A673 (cell line): ENCODE data around the gene GREB1L. TPM values are rescaled to one million over a fixed set of nuclear protein-coding genes. Genes with fewer than 3 reads are reported as not detected.

Experiments
- BruUV-seq: library from RNA; stranded (reverse); fragments of 400-500 nt; replicated peaks from 2 replicates; lab custom pipeline; 2021; lab: Mats Ljungman, UMichigan
- CTCF ChIA-PET: fragments of 300-600 bp; sonication (Branson Sonifier 250); formaldehyde crosslinking; loops from one replicate; lab custom pipeline; 2022; ENCODE audit warnings: antibody characterized with exemption; lab: Charles Lee
- POLR2A ChIA-PET: fragments of 300-600 bp; sonication (Branson Sonifier 250); formaldehyde crosslinking; loops from one replicate; lab custom pipeline; 2022; ENCODE audit warnings: antibody characterized with exemption; ENCODE audit not compliant: low non-redundant PET; lab: Charles Lee
- DNase-seq: peaks from one replicate; pipeline ENCODE4 v3.0.0-alpha.2; 2015; ENCODE audit warnings: low spot score
- H3K27ac ChIP-seq: fragments of 200-600 bp; sonication (generic); 2 replicates; pipeline ENCODE4 v1.5.1; 2016; ENCODE audit warnings: mixed run types, low read depth, mild to moderate bottlenecking, mixed read lengths, antibody characterized with exemption, low read length; ENCODE audit not compliant: poor library complexity, severe bottlenecking
- H3K27me3 ChIP-seq: fragments of 200-600 bp; sonication (generic); replicated peaks from 2 replicates; pipeline ENCODE4 v1.6.1; 2017; ENCODE audit warnings: mixed run types, low read depth, mild to moderate bottlenecking, mixed read lengths, antibody characterized with exemption, low read length; ENCODE audit not compliant: insufficient read depth, poor library complexity
- H3K36me3 ChIP-seq: fragments of 200-600 bp; sonication (generic); 2 replicates; pipeline ENCODE4 v1.6.1; 2016; ENCODE audit warnings: mixed run types, mild to moderate bottlenecking, mixed read lengths, antibody characterized with exemption, low read length; ENCODE audit not compliant: insufficient read depth, poor library complexity, severe bottlenecking
- H3K4me1 ChIP-seq: fragments of 200-600 bp; sonication (generic); 2 replicates; pipeline ENCODE4 v1.6.1; 2017; ENCODE audit warnings: mixed run types, mild to moderate bottlenecking, mixed read lengths, antibody characterized with exemption, low read length; ENCODE audit not compliant: insufficient read depth, poor library complexity, severe bottlenecking
- H3K4me3 ChIP-seq: fragments of 200-600 bp; sonication (generic); 2 replicates; pipeline ENCODE4 v1.5.1; 2016; ENCODE audit warnings: low read depth, mixed run types, mild to moderate bottlenecking, mixed read lengths, low read length; ENCODE audit not compliant: poor library complexity, severe bottlenecking
- H3K9me3 ChIP-seq: fragments of 200-600 bp; sonication (generic); 2 replicates; pipeline ENCODE4 v1.6.1; 2016; ENCODE audit warnings: mixed run types, low read depth, mild to moderate bottlenecking, mixed read lengths, antibody characterized with exemption, low read length; ENCODE audit not compliant: poor library complexity, severe bottlenecking
- EZH2 ChIP-seq: fragments of 200-600 bp; sonication (generic); IDR thresholded peaks from 2 replicates; pipeline ENCODE4 v1.6.1; 2017; ENCODE audit warnings: borderline replicate concordance, low read depth, mild to moderate bottlenecking, mixed read lengths, antibody characterized with exemption, low read length; ENCODE audit not compliant: poor library complexity, severe bottlenecking
- intact Hi-C: fragments of 100-400 bp; cut with micrococcal nuclease; formaldehyde crosslinking; loops from one replicate; pipeline ENCODE4 v1.10.0; 2022; ENCODE audit not compliant: unreplicated experiment
- total RNA-seq: library from RNA; stranded (reverse); gene quantifications from 2 replicates; pipeline ENCODE4 v1.2.3, GENCODE V29; 2021
- TF ChIP-seq, protein P1 (sequence below): fragments of 300-800, 200-600 bp; sonication (generic); conservative IDR thresholded peaks from 2 replicates; pipeline ENCODE4 v1.5.1; 2017; ENCODE audit warnings: low read depth, mild to moderate bottlenecking, antibody characterized with exemption, low read length, moderate library complexity, mixed read lengths

Gene GREB1L
- total RNA-seq, 1 experiment from 2014 or later = 0.04 TPM

DNA sequence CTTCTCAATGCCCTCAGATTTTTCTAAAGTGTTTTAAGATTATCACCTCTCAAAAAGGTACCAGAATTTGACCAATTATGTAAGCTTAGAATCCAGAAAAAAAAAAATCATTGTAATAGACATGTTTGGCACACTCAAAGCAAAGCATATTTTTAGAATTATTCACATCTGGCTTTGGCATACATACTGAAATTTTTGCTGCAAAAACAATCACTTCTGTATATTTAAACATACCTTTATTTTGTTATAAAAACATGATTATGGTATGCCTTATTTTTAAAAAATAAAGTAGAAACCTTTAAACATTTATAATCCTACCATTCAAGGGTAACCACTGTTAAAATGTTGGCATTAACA lies 215.1 kb downstream of the GREB1L start:
- Histone ChIP-seq H3K27me3 (no peaks in the 10 kb centered on the region), H3K27ac (no peak overlapping the region), H3K9me3 (no peaks in the 10 kb centered on the region), H3K4me3 (no peak overlapping the region), H3K4me1 (no peaks in the 10 kb centered on the region), H3K36me3 (no peaks in the 10 kb centered on the region)
- no peak for TF ChIP-seq EZH2
- TF ChIP-seq, protein P1, sequence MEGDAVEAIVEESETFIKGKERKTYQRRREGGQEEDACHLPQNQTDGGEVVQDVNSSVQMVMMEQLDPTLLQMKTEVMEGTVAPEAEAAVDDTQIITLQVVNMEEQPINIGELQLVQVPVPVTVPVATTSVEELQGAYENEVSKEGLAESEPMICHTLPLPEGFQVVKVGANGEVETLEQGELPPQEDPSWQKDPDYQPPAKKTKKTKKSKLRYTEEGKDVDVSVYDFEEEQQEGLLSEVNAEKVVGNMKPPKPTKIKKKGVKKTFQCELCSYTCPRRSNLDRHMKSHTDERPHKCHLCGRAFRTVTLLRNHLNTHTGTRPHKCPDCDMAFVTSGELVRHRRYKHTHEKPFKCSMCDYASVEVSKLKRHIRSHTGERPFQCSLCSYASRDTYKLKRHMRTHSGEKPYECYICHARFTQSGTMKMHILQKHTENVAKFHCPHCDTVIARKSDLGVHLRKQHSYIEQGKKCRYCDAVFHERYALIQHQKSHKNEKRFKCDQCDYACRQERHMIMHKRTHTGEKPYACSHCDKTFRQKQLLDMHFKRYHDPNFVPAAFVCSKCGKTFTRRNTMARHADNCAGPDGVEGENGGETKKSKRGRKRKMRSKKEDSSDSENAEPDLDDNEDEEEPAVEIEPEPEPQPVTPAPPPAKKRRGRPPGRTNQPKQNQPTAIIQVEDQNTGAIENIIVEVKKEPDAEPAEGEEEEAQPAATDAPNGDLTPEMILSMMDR = no peak
- no TSS peak for BruUV-seq
- CTCF ChIA-PET = no interaction called here
- POLR2A ChIA-PET = no interaction called here
- no peak for DNase-seq
- intact Hi-C loops = no loop called here

DNA sequence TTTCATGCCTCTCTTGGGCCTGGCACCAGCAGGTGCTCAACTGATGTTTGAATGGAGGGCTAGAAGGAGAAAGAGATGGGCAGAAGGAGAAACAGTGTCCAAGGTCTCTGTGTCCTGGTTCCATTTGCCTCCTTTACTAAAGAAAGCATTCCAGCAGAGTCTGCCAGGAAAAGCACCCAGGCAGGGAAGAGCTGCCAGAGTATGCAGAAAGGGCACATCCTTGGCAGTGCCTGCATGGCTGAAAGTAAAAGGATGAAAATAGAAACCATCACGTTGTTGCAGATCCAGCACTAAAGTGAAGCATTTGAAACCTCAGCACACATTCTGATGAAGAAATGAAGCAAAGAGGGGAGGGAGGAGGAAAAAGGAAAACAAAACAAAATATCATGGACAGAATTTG lies 216.3 kb downstream of the GREB1L start:
- TF ChIP-seq, protein P1 = no peak
- no peak for TF ChIP-seq EZH2
- no peaks in the 10 kb centered on the region for H3K9me3 ChIP-seq
- BruUV-seq = no TSS peak
- CTCF ChIA-PET = no interaction called here
- H3K27ac ChIP-seq = no peak overlapping the region
- H3K27me3 ChIP-seq = no peaks in the 10 kb centered on the region
- H3K36me3 ChIP-seq = no peaks in the 10 kb centered on the region
- intact Hi-C loops = no loop called here
- no peak overlapping the region for H3K4me3 ChIP-seq
- POLR2A ChIA-PET = no interaction called here
- no peaks in the 10 kb centered on the region for H3K4me1 ChIP-seq
- no peak for DNase-seq

DNA sequence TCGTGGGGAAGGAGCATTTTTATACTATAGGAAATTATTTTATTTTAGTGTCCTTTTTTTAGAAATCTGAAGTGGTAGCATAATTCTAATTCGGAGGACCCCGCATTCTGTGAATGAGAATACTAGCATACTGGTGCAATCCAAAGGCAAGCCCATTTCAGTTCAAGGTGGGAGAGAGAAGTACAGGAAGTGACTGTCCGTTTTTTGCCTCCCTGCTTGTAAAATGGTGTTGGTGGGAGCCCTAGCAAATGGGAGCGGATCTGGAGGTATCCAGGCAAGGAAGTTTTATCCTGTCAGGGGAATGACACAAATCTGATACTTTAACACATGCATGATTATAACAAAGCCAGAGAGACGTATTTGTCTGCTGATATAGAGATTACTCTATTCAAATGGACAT lies 216.8 kb downstream of the GREB1L start:
- no peak for TF ChIP-seq EZH2
- TF ChIP-seq, protein P1 = no peak
- no TSS peak for BruUV-seq
- Histone ChIP-seq H3K4me3 (no peak overlapping the region), H3K9me3 (no peaks in the 10 kb centered on the region), H3K27me3 (no peaks in the 10 kb centered on the region), H3K36me3 (no peaks in the 10 kb centered on the region), H3K27ac (no peak overlapping the region), H3K4me1 (no peaks in the 10 kb centered on the region)
- intact Hi-C loops = no loop called here
- POLR2A ChIA-PET = no interaction called here
- DNase-seq = no peak
- CTCF ChIA-PET = no interaction called here
